HepG2 (cell line): ENCODE measurements around the gene PHF2. TPM values are rescaled to one million over a fixed set of nuclear protein-coding genes. Genes with fewer than 3 reads are reported as not detected.

Experiments
- ATAC-seq: fragments of 200-7000 bp; cut with Tn5 transposase; 3 replicates; pipeline ENCODE4 v1.9.1; 2020; ENCODE audit warnings: mild to moderate bottlenecking, moderate library complexity
- BruUV-seq: library from RNA; stranded (reverse); fragments of 400-500 nt; replicated peaks from 2 replicates; lab custom pipeline; 2021; lab: Mats Ljungman, UMichigan
- CTCF ChIA-PET: fragments of 300-600 bp; formaldehyde crosslinking; extraction: SDS; loops from one replicate; lab custom pipeline; 2021; ENCODE audit warnings: low total read pairs, inconsistent platforms, low intra/inter-chr PET ratio; lab: Yijun Ruan, JAX
- POLR2A ChIA-PET: fragments of 350-600 bp; sonication (Branson Sonifier 250); formaldehyde crosslinking; loops from one replicate; lab custom pipeline; 2020; ENCODE audit warnings: antibody characterized with exemption, inconsistent platforms; lab: Yijun Ruan, JAX
- DNase-seq: peaks from one replicate; pipeline ENCODE4 v3.0.0-alpha.2; 2015; ENCODE audit warnings: low spot score
- FAIRE-seq: peaks from 3 replicates; lab custom pipeline; 2011; peaks lifted over from hg19 to GRCh38; lab: Jason Lieb, UNC
- H2AFZ ChIP-seq: one replicate; pipeline ENCODE4 v1.6.1; 2011; ENCODE audit warnings: low read length, inconsistent platforms
- H3K27ac ChIP-seq: fragments of 300-600 bp; 3 replicates; pipeline ENCODE4 v1.8.0; 2011; ENCODE audit warnings: mixed run types, mild to moderate bottlenecking, mixed read lengths, low read length, inconsistent platforms; ENCODE audit not compliant: insufficient read depth; ENCODE audit errors: extremely low read length
- H3K27me3 ChIP-seq, 2 experiments: fragments of 200-600 bp in 1 of 2; 2 replicates in 1 of 2; 3 replicates in 1 of 2; pipeline versions ENCODE4 v1.6.0 to v1.8.0; 2011; ENCODE audit warnings: low read length in 2 of 2, mild to moderate bottlenecking in 2 of 2, moderate library complexity in 2 of 2, inconsistent platforms in 1 of 2; ENCODE audit not compliant: insufficient read depth in 2 of 2, control insufficient read depth in 1 of 2
- H3K36me3 ChIP-seq, 2 experiments: fragments of 200-600 bp in 1 of 2; replicated peaks in 1 of 2; 2 replicates in 1 of 2; 3 replicates in 1 of 2; pipeline versions ENCODE4 v1.5.1 to v1.8.0; 2011; ENCODE audit warnings: low read length in 2 of 2, inconsistent platforms in 1 of 2; ENCODE audit not compliant: insufficient read depth in 2 of 2, control insufficient read depth in 1 of 2
- H3K4me1 ChIP-seq: 2 replicates; pipeline ENCODE4 v1.5.1; 2012; ENCODE audit warnings: low read length, inconsistent platforms; ENCODE audit not compliant: insufficient read depth
- H3K4me2 ChIP-seq: 2 replicates; pipeline ENCODE4 v1.6.0; 2011; ENCODE audit warnings: low read depth, low read length, inconsistent platforms
- H3K4me3 ChIP-seq, 3 experiments: fragments of 200-600 bp in 1 of 3; sonication (generic), shearing (Covaris generic) in 1 of 3; replicated peaks in 1 of 3; 2 replicates each; pipeline ENCODE4 v1.5.1; 2011 to 2016; ENCODE audit warnings: low read length in 3 of 3, inconsistent platforms in 2 of 3, low read depth in 2 of 3, mild to moderate bottlenecking in 2 of 3, control low read depth in 1 of 3, mixed read lengths in 1 of 3; ENCODE audit not compliant: insufficient read depth in 1 of 3
- H3K79me2 ChIP-seq: one replicate; pipeline ENCODE4 v1.6.1; 2011; ENCODE audit warnings: low read length, inconsistent platforms; ENCODE audit not compliant: insufficient read depth
- H3K9ac ChIP-seq: 2 replicates; pipeline ENCODE4 v1.6.0; 2011; ENCODE audit warnings: mild to moderate bottlenecking, low read depth, low read length, inconsistent platforms; ENCODE audit not compliant: insufficient read depth
- H3K9me3 ChIP-seq: 2 replicates; pipeline ENCODE4 v1.5.1; 2012; ENCODE audit warnings: mild to moderate bottlenecking, low read length
- H4K20me1 ChIP-seq: 2 replicates; pipeline ENCODE4 v1.6.0; 2011; ENCODE audit warnings: inconsistent platforms, mild to moderate bottlenecking, low read length, moderate library complexity; ENCODE audit not compliant: insufficient read depth
- CBFB ChIP-seq: sonication (generic); formaldehyde crosslinking; IDR thresholded peaks from 2 replicates; pipeline ENCODE4 v1.4.0; 2020; ENCODE audit warnings: missing genetic modification reagents
- PATZ1 ChIP-seq: sonication (generic); formaldehyde crosslinking; IDR thresholded peaks from 2 replicates; pipeline ENCODE4 v1.4.0; 2020; ENCODE audit warnings: missing genetic modification reagents
- TFDP2 ChIP-seq: sonication (generic); formaldehyde crosslinking; IDR thresholded peaks from 2 replicates; pipeline ENCODE4 v1.4.0; 2020; ENCODE audit warnings: missing genetic modification reagents
- ZNF124 ChIP-seq: sonication (generic); formaldehyde crosslinking; IDR thresholded peaks from 2 replicates; pipeline ENCODE4 v1.4.0; 2020; ENCODE audit warnings: missing genetic modification reagents
- ZNF296 ChIP-seq: sonication (generic); formaldehyde crosslinking; conservative IDR thresholded peaks from 2 replicates; pipeline ENCODE4 v1.5.0; 2020; ENCODE audit warnings: mild to moderate bottlenecking, missing genetic modification reagents
- WGBS: methylation state at CpG from one replicate; pipeline ENCODE4 v1.1.6; 2017; ENCODE audit warnings: low lambda C conversion rate; 5-methylcytosine and 5-hydroxymethylcytosine counted together
- in situ Hi-C: cut with HindIII; loops from 2 replicates; pipeline ENCODE4 v1.10.0; 2017; ENCODE audit warnings: low pct_unique_long_range_greater_than_20kb; ENCODE audit not compliant: extremely low pct_ligation_motif_present
- intact Hi-C: fragments of 100-400 bp; cut with micrococcal nuclease; formaldehyde crosslinking; loops from one replicate; pipeline ENCODE4 v1.10.0; 2022; ENCODE audit not compliant: unreplicated experiment
- polyA plus RNA-seq, 8 experiments: library from polyadenylated mRNA; depleted of rRNA in 3 of 8; stranded (reverse) in 7 of 8; unstranded in 1 of 8; fragments of >200 nt; fragmentation: Illumina TruSeq in 4 of 8; extraction: Trizol in 4 of 8; gene quantifications; 2 replicates each; pipeline versions ENCODE4 v1.2.1 to v1.2.3, GENCODE V29; 2011 to 2016; ENCODE audit warnings: low read depth in 4 of 8, missing spikeins in 1 of 8, mixed read lengths in 1 of 8; ENCODE audit not compliant: insufficient read depth in 1 of 8
- total RNA-seq, 5 experiments: library from RNA; depleted of rRNA; stranded (reverse); fragments of >200 nt; fragmentation: Illumina TruSeq; extraction: Trizol; gene quantifications; 2 replicates each; pipeline ENCODE4 v1.2.3, GENCODE V29; 2016; ENCODE audit warnings: low read depth in 1 of 5

PHF2 gene
- total and polyA plus RNA-seq, 2 of the 13 experiments (the other 11 are each of a cell fraction or from before 2014, with no cell fraction given) = 6.6 to 9.1 TPM

- POLR2A ChIA-PET = interaction anchor here (1.7 kb wide), 1 partner anchor 16 kb away, joined by 5 read pairs; no protein-coding TSS in a partner anchor
- no peak overlapping the region for H3K4me3 ChIP-seq
- no peaks in the 10 kb centered on the region for H4K20me1 ChIP-seq
- no peak for ATAC-seq
- TF ChIP-seq ZNF124 (CRISPR knock-in tag) = no peak
- no peak for TF ChIP-seq TFDP2 (CRISPR knock-in tag)
- TF ChIP-seq ZNF296 (CRISPR knock-in tag) = no peak
- TF ChIP-seq PATZ1 (CRISPR knock-in tag) = no peak
- no peak for TF ChIP-seq CBFB (CRISPR knock-in tag)
- H3K79me2 ChIP-seq = peaks cover 14% of the 10 kb centered on the region
- H3K4me1 ChIP-seq = peaks cover 18% of the 10 kb centered on the region
- no TSS peak for BruUV-seq
- CTCF ChIA-PET = no interaction called here
- no peak for FAIRE-seq
- intact Hi-C loops (no loop called here), in situ Hi-C loops (no loop called here)
- WGBS = 95% methylated on average over 3 of the region's 3 CpGs
- no peak for DNase-seq
- no peaks in the 10 kb centered on the region for H3K36me3 ChIP-seq
- H3K27me3 ChIP-seq = no peaks in the 10 kb centered on the region; a peak in 1 of 5 replicates
- no peak overlapping the region for H3K4me2 ChIP-seq
- H3K9ac ChIP-seq = no peak overlapping the region
- H3K9me3 ChIP-seq = peaks cover 11% of the 10 kb centered on the region; the same call in 1 of the 2 replicates
- no peak overlapping the region for H3K27ac ChIP-seq
- no peak overlapping the region for H2AFZ ChIP-seq
Observed at GRCh38 chr9:93573516-93573828, 2.9 kb upstream of the PHF2 start.
